ENCODE measurements around the gene FSTL4. TPM values are rescaled to one million over a fixed set of nuclear protein-coding genes. Genes with fewer than 3 reads are reported as not detected.

Gene FSTL4
- total RNA-seq, 1 experiment from 2014 or later = 2.7 TPM

DNA sequence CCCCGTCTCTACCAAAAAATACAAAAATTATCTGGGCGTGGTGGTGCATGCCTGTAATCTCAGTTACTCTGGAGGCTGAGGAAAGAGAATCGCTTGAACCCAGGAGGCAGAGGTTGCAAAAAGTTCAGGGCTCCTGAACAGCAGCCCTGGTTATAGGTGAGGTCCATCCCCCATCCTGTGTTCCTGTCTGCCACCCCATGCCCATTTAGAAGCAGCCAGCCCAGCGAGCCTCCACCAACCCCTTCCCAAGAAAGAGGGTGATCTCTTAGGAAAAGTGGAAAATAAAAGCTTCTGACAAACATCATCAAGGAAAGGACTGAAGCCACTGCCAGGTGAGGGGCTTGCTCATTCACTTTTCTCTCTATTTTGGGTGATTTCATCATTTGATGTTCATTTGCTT lies 55.8 kb downstream of the FSTL4 start:
- H3K27ac Mint-ChIP-seq (ENCODE audit: unreplicated experiment) = no peak overlapping the region
- no peak for DNase-seq
- no peaks in the 10 kb centered on the region for H3K4me1 Mint-ChIP-seq (ENCODE audit: low read depth, unreplicated experiment)
- Histone ChIP-seq H3K27me3 (replicated peaks; ENCODE audit: control insufficient read depth, insufficient read depth, low read length) (no peaks in the 10 kb centered on the region; the same call in 1 of the 2 replicates), H3K4me1 (no peaks in the 10 kb centered on the region), H3K4me3 (ENCODE audit: low read depth, low read length) (no peak overlapping the region), H3K9me3 (no peaks in the 10 kb centered on the region), H3K36me3 (ENCODE audit: control insufficient read depth, insufficient read depth, low read length) (no peaks in the 10 kb centered on the region)
- ChIA-PET POLR2A (no interaction called here), CTCF (no interaction called here)
- no TSS peak for BruUV-seq (replicated peaks)
- TF ChIP-seq, protein P1, sequence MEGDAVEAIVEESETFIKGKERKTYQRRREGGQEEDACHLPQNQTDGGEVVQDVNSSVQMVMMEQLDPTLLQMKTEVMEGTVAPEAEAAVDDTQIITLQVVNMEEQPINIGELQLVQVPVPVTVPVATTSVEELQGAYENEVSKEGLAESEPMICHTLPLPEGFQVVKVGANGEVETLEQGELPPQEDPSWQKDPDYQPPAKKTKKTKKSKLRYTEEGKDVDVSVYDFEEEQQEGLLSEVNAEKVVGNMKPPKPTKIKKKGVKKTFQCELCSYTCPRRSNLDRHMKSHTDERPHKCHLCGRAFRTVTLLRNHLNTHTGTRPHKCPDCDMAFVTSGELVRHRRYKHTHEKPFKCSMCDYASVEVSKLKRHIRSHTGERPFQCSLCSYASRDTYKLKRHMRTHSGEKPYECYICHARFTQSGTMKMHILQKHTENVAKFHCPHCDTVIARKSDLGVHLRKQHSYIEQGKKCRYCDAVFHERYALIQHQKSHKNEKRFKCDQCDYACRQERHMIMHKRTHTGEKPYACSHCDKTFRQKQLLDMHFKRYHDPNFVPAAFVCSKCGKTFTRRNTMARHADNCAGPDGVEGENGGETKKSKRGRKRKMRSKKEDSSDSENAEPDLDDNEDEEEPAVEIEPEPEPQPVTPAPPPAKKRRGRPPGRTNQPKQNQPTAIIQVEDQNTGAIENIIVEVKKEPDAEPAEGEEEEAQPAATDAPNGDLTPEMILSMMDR (IDR thresholded peaks at IDR 0.05; ENCODE audit: insufficient read depth in 1 of 2, low read depth in 1 of 2, low read length in 1 of 2, severe bottlenecking in 1 of 2, unreplicated experiment in 1 of 2) = no peak
- H3K9me3 Mint-ChIP-seq (ENCODE audit: unreplicated experiment) = no peaks in the 10 kb centered on the region
- H3K4me3 Mint-ChIP-seq (ENCODE audit: unreplicated experiment) = no peak overlapping the region
- intact Hi-C loops (cut with micrococcal nuclease; ENCODE audit: unreplicated experiment) = no loop called here
- H3K27me3 Mint-ChIP-seq (ENCODE audit: insufficient read depth, unreplicated experiment) = peaks cover 5% of the 10 kb centered on the region
- H3K36me3 Mint-ChIP-seq (ENCODE audit: insufficient read depth, unreplicated experiment) = no peaks in the 10 kb centered on the region

DNA sequence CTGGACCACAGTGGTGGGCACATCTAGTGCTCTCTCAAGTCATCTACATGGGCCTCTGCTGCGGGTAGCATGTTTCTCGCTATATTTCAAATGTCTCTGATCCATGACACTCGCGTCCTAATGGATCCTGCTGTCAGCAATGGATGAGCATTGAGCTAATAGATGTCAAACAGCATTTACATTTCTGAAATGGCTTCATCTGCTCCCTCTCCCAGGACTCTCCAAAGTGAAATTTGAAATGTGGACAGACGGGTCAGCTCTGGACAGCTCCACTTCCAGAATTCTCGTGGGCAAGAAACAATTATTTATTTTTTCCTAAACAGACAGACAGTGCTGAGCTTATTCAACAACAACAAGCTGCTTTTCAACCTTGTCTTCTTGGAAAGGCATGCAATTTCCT lies 58.1 kb downstream of the FSTL4 start:
- Histone ChIP-seq H3K27me3 (replicated peaks; ENCODE audit: control insufficient read depth, insufficient read depth, low read length) (no peaks in the 10 kb centered on the region; the same call in 1 of the 2 replicates), H3K4me3 (ENCODE audit: low read depth, low read length) (no peak overlapping the region), H3K4me1 (no peaks in the 10 kb centered on the region), H3K36me3 (ENCODE audit: control insufficient read depth, insufficient read depth, low read length) (no peaks in the 10 kb centered on the region), H3K9me3 (no peaks in the 10 kb centered on the region)
- ChIA-PET CTCF (no interaction called here), POLR2A (no interaction called here)
- intact Hi-C loops (cut with micrococcal nuclease; ENCODE audit: unreplicated experiment) = loop anchor here (5.0 kb wide), 1 partner anchor 388 kb away; no protein-coding TSS in a partner anchor
- TF ChIP-seq, protein P1 (IDR thresholded peaks at IDR 0.05; ENCODE audit: insufficient read depth in 1 of 2, low read depth in 1 of 2, low read length in 1 of 2, severe bottlenecking in 1 of 2, unreplicated experiment in 1 of 2) = no peak
- Mint-ChIP-seq H3K9me3 (ENCODE audit: unreplicated experiment) (no peaks in the 10 kb centered on the region), H3K27me3 (ENCODE audit: insufficient read depth, unreplicated experiment) (peaks cover 9% of the 10 kb centered on the region), H3K36me3 (ENCODE audit: insufficient read depth, unreplicated experiment) (no peaks in the 10 kb centered on the region), H3K27ac (ENCODE audit: unreplicated experiment) (no peak overlapping the region), H3K4me1 (ENCODE audit: low read depth, unreplicated experiment) (no peaks in the 10 kb centered on the region), H3K4me3 (ENCODE audit: unreplicated experiment) (no peak overlapping the region)
- no peak for DNase-seq
- no TSS peak for BruUV-seq (replicated peaks)

DNA sequence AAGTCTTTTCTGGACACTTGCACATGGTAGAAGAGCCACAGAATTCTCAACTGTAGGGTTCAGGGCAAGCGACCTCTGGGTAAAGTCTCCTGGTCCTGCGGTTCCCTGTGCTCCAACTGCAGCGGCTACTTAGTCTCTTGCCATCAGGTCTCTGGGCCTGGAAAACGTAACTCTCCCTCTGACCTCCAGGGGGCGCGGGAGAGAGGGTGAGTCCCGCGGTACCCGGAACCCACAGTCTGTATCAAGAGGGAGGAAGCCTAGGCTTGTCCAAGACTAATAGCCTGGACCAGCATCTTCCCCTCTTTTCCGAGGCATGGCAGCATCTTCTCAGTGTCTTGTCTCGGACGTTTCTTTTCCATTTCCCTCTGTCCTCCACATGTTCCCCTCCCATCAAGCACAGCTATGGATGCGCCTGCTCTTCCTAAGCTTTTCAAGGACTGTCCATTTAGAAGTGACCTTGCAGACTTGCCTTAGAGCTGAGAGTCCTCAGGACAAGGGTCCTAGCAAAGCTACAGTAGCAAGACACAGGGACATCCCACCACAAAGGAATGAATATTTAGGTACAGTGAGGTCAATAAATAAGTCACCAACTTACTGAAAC lies 59.3 kb downstream of the FSTL4 start:
- Histone ChIP-seq H3K4me1 (no peaks in the 10 kb centered on the region), H3K36me3 (ENCODE audit: control insufficient read depth, insufficient read depth, low read length) (no peaks in the 10 kb centered on the region), H3K9me3 (no peaks in the 10 kb centered on the region), H3K4me3 (ENCODE audit: low read depth, low read length) (no peak overlapping the region), H3K27me3 (replicated peaks; ENCODE audit: control insufficient read depth, insufficient read depth, low read length) (no peaks in the 10 kb centered on the region; the same call in 1 of the 2 replicates)
- POLR2A ChIA-PET = no interaction called here
- TF ChIP-seq, protein P1 (IDR thresholded peaks at IDR 0.05; ENCODE audit: insufficient read depth in 1 of 2, low read depth in 1 of 2, low read length in 1 of 2, severe bottlenecking in 1 of 2, unreplicated experiment in 1 of 2) = peak; percentile 78 to 79
- Mint-ChIP-seq H3K27me3 (ENCODE audit: insufficient read depth, unreplicated experiment) (peaks cover 12% of the 10 kb centered on the region), H3K27ac (ENCODE audit: unreplicated experiment) (no peak overlapping the region), H3K4me1 (ENCODE audit: low read depth, unreplicated experiment) (no peaks in the 10 kb centered on the region), H3K9me3 (ENCODE audit: unreplicated experiment) (no peaks in the 10 kb centered on the region), H3K4me3 (ENCODE audit: unreplicated experiment) (no peak overlapping the region), H3K36me3 (ENCODE audit: insufficient read depth, unreplicated experiment) (no peaks in the 10 kb centered on the region)
- intact Hi-C loops (cut with micrococcal nuclease; ENCODE audit: unreplicated experiment) = loop anchor here (1.0 to 5.0 kb wide), 3 partner anchors 58 to 389 kb away; no protein-coding TSS in a partner anchor
- BruUV-seq (replicated peaks) = no TSS peak
- DNase-seq = peak; percentile 62 to 74
- CTCF ChIA-PET = no interaction called here
